Activated T-helper 1 cell treated with anti-CD3 and anti-CD28 coated beads, Interleukin-12 subunit alpha, Interleukin-12 subunit beta, Interleukin-2, Interleukin-4 antibody, amounts not matched to agents 30 ng/mL and 10 ng/mL and 1 ng/mL, durations not matched to agents 14 hours and 24 hours and 36 hours (primary cell): ENCODE measurements around the gene SOX15. TPM values are rescaled to one million over a fixed set of nuclear protein-coding genes. Genes with fewer than 3 reads are reported as not detected.

ENCODE experiments used
- DNase-seq: peaks from one replicate; pipeline ENCODE4 v3.0.0; 2021; ENCODE audit warnings: low spot score
- H3K27ac Mint-ChIP-seq: one replicate; pipeline ENCODE4 v1.8.0; 2021; ENCODE audit warnings: mild to moderate bottlenecking, mixed read lengths
- H3K27me3 Mint-ChIP-seq: one replicate; pipeline ENCODE4 v1.8.0; 2022; ENCODE audit warnings: mild to moderate bottlenecking, moderate library complexity, mixed read lengths; ENCODE audit not compliant: insufficient read depth
- H3K36me3 Mint-ChIP-seq: one replicate; pipeline ENCODE4 v1.8.0; 2021; ENCODE audit warnings: low read depth, mixed read lengths
- H3K4me1 Mint-ChIP-seq: one replicate; pipeline ENCODE4 v1.8.0; 2021; ENCODE audit warnings: low read depth, mixed read lengths
- H3K4me3 Mint-ChIP-seq: one replicate; pipeline ENCODE4 v1.8.0; 2021; ENCODE audit warnings: mild to moderate bottlenecking, moderate library complexity, mixed read lengths
- H3K9me3 Mint-ChIP-seq: one replicate; pipeline ENCODE4 v1.8.0; 2021; ENCODE audit warnings: mixed read lengths
- intact Hi-C: fragments of 100-400 bp; cut with micrococcal nuclease; formaldehyde crosslinking; loops from one replicate; pipeline ENCODE4 v1.15.1; 2024
- total RNA-seq: library from RNA; stranded (reverse); gene quantifications from 2 replicates; pipeline ENCODE4 v1.2.3, GENCODE V29; 2022

SOX15 gene
- total RNA-seq, 1 donor from 2014 or later, result 0.78 TPM

DNA sequence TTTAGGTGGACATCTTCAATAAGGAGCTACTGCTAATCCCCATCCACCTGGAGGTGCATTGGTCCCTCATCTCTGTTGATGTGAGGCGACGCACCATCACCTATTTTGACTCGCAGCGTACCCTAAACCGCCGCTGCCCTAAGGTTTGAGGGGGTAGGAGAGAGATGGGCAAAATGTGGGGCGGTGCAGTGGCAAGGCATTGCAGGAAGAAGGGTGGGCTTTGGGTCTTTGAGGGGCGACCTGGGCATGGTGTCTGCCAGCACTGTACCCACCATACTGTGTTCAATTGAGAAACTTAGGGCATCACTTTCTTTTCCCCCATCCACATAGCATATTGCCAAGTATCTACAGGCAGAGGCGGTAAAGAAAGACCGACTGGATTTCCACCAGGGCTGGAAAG, 19.5 kb downstream of the SOX15 start:
- peaks cover 30% of the 10 kb centered on the region for H3K4me1 Mint-ChIP-seq
- DNase-seq, result no peak
- H3K36me3 Mint-ChIP-seq, result peaks cover 56% of the 10 kb centered on the region
- intact Hi-C loops, result loop anchor here (5.0 kb wide), 1 partner anchor 677 kb away; the partner anchor contains the start of genes CTC1 and PFAS
- no peaks in the 10 kb centered on the region for H3K9me3 Mint-ChIP-seq
- H3K27me3 Mint-ChIP-seq, result peaks cover 2% of the 10 kb centered on the region
- H3K27ac Mint-ChIP-seq, result no peak overlapping the region
- peak overlapping the region; percentile 74 for H3K4me3 Mint-ChIP-seq

DNA sequence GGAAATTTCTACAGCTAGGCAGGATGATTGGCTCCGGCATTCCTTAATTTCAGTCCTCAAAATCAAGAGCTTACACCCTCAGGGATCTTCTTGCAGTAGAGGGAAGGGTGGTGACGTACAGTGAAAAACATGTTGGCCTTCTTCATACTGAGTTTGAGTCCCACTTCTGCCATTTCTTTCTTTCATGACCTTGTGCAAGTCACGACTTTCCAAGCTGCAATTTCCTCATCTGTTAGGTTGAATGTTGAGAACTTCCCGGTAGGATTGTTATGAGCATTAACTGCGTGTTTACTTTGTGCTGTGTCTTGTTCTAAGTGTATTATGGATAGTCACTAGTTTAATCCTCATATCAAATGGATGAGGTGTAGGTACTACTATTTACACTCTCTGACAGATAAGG, 20.3 kb downstream of the SOX15 start:
- Mint-ChIP-seq H3K27ac (no peak overlapping the region), H3K36me3 (peaks cover 51% of the 10 kb centered on the region), H3K27me3 (peaks cover 2% of the 10 kb centered on the region), H3K9me3 (no peaks in the 10 kb centered on the region), H3K4me1 (peaks cover 23% of the 10 kb centered on the region), H3K4me3 (no peak overlapping the region)
- no peak for DNase-seq
- intact Hi-C loops, result no loop called here

DNA sequence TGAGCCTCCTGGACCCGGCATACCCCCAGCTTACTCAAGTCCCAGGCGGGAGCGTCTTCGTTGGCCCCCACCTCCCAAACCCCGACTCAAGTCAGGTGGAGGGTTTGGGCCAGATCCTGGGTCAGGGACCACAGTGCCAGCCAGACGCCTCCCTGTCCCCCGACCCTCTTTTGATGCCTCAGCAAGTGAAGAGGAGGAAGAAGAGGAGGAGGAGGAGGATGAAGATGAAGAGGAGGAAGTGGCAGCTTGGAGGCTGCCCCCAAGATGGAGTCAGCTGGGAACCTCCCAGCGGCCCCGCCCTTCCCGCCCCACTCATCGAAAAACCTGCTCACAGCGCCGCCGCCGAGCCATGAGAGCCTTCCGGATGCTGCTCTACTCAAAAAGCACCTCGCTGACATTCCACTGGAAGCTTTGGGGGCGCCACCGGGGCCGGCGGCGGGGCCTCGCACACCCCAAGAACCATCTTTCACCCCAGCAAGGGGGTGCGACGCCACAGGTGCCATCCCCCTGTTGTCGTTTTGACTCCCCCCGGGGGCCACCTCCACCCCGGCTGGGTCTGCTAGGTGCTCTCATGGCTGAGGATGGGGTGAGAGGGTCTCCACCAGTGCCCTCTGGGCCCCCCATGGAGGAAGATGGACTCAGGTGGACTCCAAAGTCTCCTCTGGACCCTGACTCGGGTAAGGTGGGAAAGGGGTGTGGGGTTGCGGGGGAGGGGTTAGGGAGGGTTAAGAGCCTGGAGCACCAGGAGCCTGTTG, 26.6 kb downstream of the SOX15 start:
- Mint-ChIP-seq H3K27me3 (no peaks in the 10 kb centered on the region), H3K27ac (peak overlapping the region; percentile 95), H3K4me1 (peaks cover 42% of the 10 kb centered on the region), H3K9me3 (no peaks in the 10 kb centered on the region), H3K4me3 (peak overlapping the region; percentile 97), H3K36me3 (peaks cover 24% of the 10 kb centered on the region)
- intact Hi-C loops, result no loop called here
- DNase-seq, result no peak

DNA sequence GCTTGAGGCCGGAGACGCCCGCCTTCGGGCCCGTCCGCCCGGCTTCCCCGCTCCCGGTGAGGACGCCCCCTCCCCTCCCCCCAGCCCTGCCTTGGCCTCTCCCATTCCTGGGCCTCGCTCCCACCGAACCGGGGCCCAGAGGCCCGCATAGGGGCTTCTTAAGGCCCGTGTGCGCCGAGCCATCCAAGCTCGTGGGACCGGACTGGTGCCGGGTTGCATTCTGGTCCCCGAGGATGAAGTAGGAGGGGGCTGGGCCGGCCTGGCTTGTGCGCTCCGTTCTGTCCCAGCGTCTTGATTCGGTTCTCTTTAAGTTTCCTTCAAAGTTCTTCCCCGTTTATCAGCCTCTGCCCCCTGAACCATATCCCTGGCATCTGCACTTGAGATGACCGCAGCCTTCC, 27.7 kb downstream of the SOX15 start:
- no peaks in the 10 kb centered on the region for H3K27me3 Mint-ChIP-seq
- no peak for DNase-seq
- intact Hi-C loops, result no loop called here
- peak overlapping the region; percentile 97 for H3K4me3 Mint-ChIP-seq
- peaks cover 21% of the 10 kb centered on the region for H3K36me3 Mint-ChIP-seq
- peaks cover 49% of the 10 kb centered on the region for H3K4me1 Mint-ChIP-seq
- H3K9me3 Mint-ChIP-seq, result no peaks in the 10 kb centered on the region
- H3K27ac Mint-ChIP-seq, result peak overlapping the region; percentile 95

DNA sequence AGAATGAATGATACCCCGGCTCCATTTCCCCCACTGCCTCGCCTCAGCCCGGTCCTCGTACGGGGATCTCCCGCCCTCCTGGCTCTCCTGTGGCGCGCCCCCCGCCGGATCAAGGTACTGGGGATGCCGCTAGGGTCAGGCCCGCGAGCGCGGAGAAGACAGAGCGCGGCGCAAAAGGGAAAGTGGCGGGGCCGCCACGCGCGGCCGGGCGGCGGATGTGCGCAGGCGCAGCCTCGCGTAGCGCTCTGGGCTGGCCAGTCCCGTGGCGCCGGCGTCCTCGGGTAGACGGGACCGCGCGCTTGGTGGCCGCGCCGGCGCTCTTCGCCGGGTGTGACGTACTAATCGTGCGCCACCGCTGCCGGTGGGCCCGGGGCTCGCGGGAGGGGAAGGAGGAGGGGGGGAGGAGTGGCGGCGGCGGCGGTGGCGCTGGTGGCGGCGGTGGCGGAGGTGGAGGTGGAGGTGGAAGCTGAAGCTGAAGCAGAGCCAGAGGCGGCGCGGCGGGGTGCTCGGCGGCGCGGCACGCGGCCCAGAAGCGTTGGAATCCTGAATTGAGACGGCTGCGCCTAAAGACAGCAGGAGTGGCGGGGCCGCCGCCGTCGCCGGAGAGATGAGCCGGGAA, 28.2 kb downstream of the SOX15 start, which contains the start of gene SENP3:
SENP3 (plus strand) TSS at position 331 of the 619 bp plus-strand sequence. CDS start 1,158 bp downstream, outside the sequence.
- H3K9me3 Mint-ChIP-seq, result no peaks in the 10 kb centered on the region
- no peaks in the 10 kb centered on the region for H3K27me3 Mint-ChIP-seq
- intact Hi-C loops, result loop anchor here (1.0 to 2.0 kb wide), 12 partner anchors 11 to 309 kb away; partner anchors contain the start of genes CD68, ELP5, MPDU1 and POLR2A
- peak; percentile 93 for DNase-seq
- H3K36me3 Mint-ChIP-seq, result peaks cover 20% of the 10 kb centered on the region
- peak within 1 kb of the TSS; percentile 95 for H3K27ac Mint-ChIP-seq
- peaks cover 50% of the 10 kb centered on the region for H3K4me1 Mint-ChIP-seq
- peak within 1 kb of the TSS; percentile 97 for H3K4me3 Mint-ChIP-seq

DNA sequence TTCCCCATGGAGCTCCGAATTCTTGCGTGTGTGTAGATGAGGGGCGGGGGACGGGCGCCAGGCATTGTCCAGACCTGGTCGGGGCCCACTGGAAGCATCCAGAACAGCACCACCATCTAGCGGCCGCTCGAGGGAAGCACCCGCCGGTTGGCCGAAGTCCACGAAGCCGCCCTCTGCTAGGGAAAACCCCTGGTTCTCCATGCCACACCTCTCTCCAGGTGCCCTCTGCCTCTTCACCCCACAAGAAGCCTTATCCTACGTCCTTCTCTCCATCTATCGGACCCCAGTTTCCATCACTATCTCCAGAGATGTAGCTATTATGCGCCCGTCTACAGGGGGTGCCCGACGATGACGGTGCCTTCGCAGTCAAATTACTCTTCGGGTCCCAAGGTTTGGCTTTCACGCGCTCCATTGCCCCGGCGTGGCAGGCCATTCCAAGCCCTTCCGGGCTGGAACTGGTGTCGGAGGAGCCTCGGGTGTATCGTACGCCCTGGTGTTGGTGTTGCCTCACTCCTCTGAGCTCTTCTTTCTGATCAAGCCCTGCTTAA, 28.8 kb downstream of the SOX15 start:
- Mint-ChIP-seq H3K4me1 (peaks cover 56% of the 10 kb centered on the region), H3K27me3 (no peaks in the 10 kb centered on the region), H3K36me3 (peaks cover 23% of the 10 kb centered on the region), H3K9me3 (no peaks in the 10 kb centered on the region), H3K27ac (peak overlapping the region; percentile 92), H3K4me3 (peak overlapping the region; percentile 97)
- intact Hi-C loops, result loop anchor here (1.0 to 2.0 kb wide), 12 partner anchors 11 to 309 kb away; partner anchors contain the start of genes CD68, ELP5, MPDU1 and POLR2A
- DNase-seq, result peak; percentile 81

DNA sequence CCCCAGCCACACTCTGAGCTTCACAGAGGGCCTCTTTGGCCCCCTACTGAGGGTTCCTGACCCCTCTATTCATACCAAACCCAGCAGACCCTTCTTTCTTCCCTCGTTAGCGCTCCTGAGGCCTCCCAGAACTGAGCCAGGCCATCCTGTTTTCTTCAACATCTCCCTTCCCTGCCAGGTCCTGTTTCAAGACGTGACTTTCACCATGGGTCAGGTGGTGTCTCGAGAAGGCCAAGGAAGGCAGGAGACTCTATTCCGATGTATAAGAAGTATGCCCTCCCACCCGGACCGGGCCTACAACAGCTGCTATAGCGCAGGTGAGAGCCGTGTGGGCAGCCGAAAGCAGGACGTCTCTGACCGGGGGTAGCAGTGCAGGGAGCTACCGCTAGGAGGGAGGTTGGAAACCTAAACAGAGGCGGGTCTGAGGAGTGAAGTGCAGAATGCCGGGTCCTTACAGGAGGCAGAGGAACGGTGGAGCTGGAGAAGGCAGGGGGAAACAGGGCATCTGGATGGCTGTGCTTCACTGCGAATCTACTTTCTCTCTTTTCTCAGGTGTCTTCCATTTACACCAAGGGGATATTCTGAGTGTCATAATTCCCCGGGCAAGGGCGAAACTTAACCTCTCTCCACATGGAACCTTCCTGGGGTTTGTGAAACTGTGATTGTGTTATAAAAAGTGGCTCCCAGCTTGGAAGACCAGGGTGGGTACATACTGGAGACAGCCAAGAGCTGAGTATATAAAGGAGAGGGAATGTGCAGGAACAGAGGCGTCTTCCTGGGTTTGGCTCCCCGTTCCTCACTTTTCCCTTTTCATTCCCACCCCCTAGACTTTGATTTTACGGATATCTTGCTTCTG, 29.5 kb downstream of the SOX15 start:
- no peaks in the 10 kb centered on the region for H3K27me3 Mint-ChIP-seq
- H3K4me1 Mint-ChIP-seq, result peaks cover 60% of the 10 kb centered on the region
- intact Hi-C loops, result loop anchor here (1.0 to 2.0 kb wide), 12 partner anchors 11 to 308 kb away; partner anchors contain the start of genes CD68, ELP5, MPDU1 and POLR2A
- no peaks in the 10 kb centered on the region for H3K9me3 Mint-ChIP-seq
- H3K4me3 Mint-ChIP-seq, result peak overlapping the region; percentile 97
- peak overlapping the region; percentile 92 for H3K27ac Mint-ChIP-seq
- DNase-seq, result peak; percentile 47
- H3K36me3 Mint-ChIP-seq, result peaks cover 23% of the 10 kb centered on the region

DNA sequence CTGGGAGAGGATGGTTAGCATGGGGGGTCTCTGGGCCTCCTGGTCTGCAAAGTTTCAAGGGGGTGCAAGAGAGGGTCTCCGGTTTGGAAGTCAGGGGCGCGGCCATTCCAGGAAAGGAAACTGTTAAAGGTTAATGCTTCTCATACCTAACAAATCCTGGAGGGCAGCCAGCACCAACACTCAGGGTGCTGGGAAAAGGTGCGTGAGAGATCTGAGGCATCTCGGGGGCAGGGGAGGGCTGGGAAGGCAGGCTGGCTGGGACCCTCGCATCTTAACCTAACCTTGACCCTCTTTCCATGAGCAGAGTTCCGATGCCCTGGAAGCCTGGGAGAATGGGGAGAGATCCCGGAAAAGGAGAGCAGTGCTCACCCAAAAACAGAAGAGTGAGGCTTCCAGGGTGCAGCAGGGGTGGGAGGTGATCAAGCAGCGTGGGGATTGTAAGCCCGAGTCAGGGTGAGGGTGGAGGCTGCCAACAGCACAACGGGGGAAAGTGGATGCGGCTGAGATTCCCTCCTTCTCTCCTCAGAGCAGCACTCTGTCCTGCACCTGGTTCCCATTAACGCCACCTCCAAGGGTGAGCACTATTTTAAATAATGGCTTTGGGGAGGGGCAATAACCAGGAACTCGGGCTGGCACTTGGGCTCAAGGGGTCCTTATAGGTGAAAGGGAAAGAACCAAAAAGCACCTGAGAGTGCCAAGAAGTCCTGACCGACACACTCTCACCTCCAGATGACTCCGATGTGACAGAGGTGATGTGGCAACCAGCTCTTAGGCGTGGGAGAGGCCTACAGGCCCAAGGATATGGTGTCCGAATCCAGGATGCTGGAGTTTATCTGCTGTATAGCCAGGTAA, 30.3 kb downstream of the SOX15 start:
- Mint-ChIP-seq H3K4me1 (peaks cover 65% of the 10 kb centered on the region), H3K27me3 (no peaks in the 10 kb centered on the region), H3K36me3 (peaks cover 23% of the 10 kb centered on the region), H3K27ac (no peak overlapping the region), H3K4me3 (peak overlapping the region; percentile 5), H3K9me3 (no peaks in the 10 kb centered on the region)
- DNase-seq, result no peak
- intact Hi-C loops, result loop anchor here (2.0 kb wide), 1 partner anchor 19 kb away; the partner anchor contains the start of gene CD68

DNA sequence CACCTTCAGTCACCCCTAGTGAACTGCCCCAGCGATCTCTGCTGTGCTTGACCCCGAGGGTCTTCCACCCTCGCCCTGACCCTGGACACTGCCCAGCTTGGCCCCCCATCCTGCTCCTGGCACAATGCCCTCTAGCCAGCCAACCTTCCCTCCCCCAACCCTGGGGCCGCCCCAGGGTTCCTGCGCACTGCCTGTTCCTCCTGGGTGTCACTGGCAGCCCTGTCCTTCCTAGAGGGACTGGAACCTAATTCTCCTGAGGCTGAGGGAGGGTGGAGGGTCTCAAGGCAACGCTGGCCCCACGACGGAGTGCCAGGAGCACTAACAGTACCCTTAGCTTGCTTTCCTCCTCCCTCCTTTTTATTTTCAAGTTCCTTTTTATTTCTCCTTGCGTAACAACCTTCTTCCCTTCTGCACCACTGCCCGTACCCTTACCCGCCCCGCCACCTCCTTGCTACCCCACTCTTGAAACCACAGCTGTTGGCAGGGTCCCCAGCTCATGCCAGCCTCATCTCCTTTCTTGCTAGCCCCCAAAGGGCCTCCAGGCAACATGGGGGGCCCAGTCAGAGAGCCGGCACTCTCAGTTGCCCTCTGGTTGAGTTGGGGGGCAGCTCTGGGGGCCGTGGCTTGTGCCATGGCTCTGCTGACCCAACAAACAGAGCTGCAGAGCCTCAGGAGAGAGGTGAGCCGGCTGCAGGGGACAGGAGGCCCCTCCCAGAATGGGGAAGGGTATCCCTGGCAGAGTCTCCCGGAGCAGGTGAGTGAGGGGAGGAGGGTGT, 31.2 kb downstream of the SOX15 start, which contains the start of gene TNFSF13:
TNFSF13 (plus strand) TSS at position 207 of the 776 bp plus-strand sequence; CDS start at position 497, 290 bp downstream.
- intact Hi-C loops, result no loop called here
- Mint-ChIP-seq H3K27ac (peak within 1 kb of the TSS; percentile 66), H3K9me3 (no peaks in the 10 kb centered on the region), H3K4me1 (peaks cover 64% of the 10 kb centered on the region), H3K4me3 (peak within 1 kb of the TSS; percentile 60), H3K27me3 (no peaks in the 10 kb centered on the region), H3K36me3 (peaks cover 22% of the 10 kb centered on the region)
- no peak for DNase-seq

DNA sequence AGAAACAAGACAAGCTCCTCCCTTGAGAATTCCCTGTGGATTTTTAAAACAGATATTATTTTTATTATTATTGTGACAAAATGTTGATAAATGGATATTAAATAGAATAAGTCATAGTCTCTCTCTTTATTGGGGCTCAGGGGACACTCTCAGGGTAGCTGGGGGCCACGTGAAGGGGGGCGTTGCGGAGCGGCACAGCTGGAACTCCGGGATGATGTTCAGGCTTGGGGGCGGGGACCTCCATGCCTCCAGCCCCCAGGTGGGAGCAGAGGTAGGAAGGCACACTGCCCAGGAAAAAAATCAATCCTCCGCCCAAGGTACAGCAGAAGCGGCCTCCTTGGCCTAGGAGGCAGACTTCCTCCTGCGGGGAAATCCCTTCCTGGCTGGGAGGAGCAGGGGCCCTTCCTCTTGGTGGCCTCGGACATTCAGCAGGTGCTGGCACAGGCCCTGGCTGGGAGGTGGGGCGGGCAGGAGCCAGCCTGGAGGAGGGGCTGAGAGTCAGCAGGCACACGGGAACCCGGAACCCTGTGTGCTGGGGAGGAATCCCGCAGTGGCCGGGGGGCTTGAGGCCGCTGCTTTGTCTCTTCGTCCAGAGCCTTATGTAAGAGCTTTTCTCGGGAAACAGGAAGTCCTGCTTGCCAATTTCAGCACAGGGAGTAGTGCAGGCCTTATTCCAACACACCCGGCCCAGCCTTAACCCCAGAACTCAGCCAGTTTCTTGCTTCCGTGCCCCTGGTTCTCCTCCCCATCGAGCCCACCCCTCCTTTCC, 31.9 kb downstream of the SOX15 start:
- Mint-ChIP-seq H3K4me1 (peaks cover 70% of the 10 kb centered on the region), H3K36me3 (peaks cover 26% of the 10 kb centered on the region), H3K27ac (no peak overlapping the region), H3K9me3 (no peaks in the 10 kb centered on the region), H3K27me3 (no peaks in the 10 kb centered on the region), H3K4me3 (peak overlapping the region; percentile 60)
- intact Hi-C loops, result no loop called here
- DNase-seq, result no peak
